Testis (tissue), 2 donors: ENCODE results near the gene ADH7.
"Not testable (repeated sequence)": the region's sequence is repeated elsewhere in the genome, so short reads cannot be mapped to it uniquely, and the experiment has no call there.

Experiments used
- POLR2A ChIP-seq: fragments of 450-650 bp; IDR thresholded peaks from one replicate; pipeline ENCODE4 v1.6.1; 2017; ENCODE audit warnings: antibody characterized with exemption, mild to moderate bottlenecking, moderate library complexity
- TF ChIP-seq, protein P1 (sequence below), 3 experiments: fragments of 450-650 bp in 2 of 3; fragments of 200-600 bp in 1 of 3; sonication (generic) in 1 of 3; IDR thresholded peaks; one replicate each; pipeline ENCODE4 v1.5.1; 2016 to 2019; ENCODE audit warnings: antibody characterized with exemption in 3 of 3, mild to moderate bottlenecking in 2 of 3, moderate library complexity in 1 of 3

DNA sequence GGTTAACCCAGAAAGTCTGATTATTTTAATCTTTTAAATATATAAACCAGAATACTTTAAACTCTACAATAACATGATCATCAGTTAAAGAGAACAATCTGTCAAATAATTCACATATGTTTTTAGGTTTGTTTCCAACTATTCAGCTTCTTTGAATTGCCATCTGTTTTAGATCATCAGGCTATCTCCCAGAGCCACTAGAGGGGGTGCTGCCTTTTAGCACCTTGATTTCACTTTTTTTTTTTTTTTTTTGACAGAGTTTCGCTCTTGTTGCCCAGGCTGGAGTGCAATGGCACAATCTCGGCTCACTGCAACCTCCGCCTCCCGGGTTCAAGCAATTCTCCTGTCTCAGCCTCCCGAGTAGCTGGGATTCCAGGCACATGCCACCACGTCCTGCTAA is 57.8 kb downstream of the ADH7 start:
- TF ChIP-seq, protein P1, sequence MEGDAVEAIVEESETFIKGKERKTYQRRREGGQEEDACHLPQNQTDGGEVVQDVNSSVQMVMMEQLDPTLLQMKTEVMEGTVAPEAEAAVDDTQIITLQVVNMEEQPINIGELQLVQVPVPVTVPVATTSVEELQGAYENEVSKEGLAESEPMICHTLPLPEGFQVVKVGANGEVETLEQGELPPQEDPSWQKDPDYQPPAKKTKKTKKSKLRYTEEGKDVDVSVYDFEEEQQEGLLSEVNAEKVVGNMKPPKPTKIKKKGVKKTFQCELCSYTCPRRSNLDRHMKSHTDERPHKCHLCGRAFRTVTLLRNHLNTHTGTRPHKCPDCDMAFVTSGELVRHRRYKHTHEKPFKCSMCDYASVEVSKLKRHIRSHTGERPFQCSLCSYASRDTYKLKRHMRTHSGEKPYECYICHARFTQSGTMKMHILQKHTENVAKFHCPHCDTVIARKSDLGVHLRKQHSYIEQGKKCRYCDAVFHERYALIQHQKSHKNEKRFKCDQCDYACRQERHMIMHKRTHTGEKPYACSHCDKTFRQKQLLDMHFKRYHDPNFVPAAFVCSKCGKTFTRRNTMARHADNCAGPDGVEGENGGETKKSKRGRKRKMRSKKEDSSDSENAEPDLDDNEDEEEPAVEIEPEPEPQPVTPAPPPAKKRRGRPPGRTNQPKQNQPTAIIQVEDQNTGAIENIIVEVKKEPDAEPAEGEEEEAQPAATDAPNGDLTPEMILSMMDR (IDR thresholded peaks at IDR 0.05): not testable (repeated sequence)
- not testable (repeated sequence) for TF ChIP-seq POLR2A
